B cell (primary cell): Measurements from ENCODE around the gene DHRS7B. TPM values are rescaled to one million over a fixed set of nuclear protein-coding genes. Genes with fewer than 3 reads are reported as not detected.

ENCODE experiments used
- ATAC-seq: fragments of 200-7000 bp; cut with Tn5 transposase; one replicate; pipeline ENCODE4 v1.10.0; 2021; ENCODE audit warnings: low read depth, mild to moderate bottlenecking, moderate number of reproducible peaks, moderate library complexity
- CTCF ChIA-PET: fragments of 350-600 bp; sonication (Branson Sonifier 250); formaldehyde crosslinking; loops from one replicate; lab custom pipeline; 2021; ENCODE audit warnings: antibody characterized with exemption, inconsistent platforms; lab: Charles Lee
- POLR2A ChIA-PET: fragments of 350-600 bp; sonication (Branson Sonifier 250); formaldehyde crosslinking; loops from one replicate; lab custom pipeline; 2021; ENCODE audit warnings: antibody characterized with exemption; lab: Charles Lee
- DNase-seq: peaks from one replicate; pipeline ENCODE4 v3.0.0; 2013
- H2AFZ ChIP-seq: 2 replicates; pipeline ENCODE4 v1.6.1; 2012; ENCODE audit warnings: mild to moderate bottlenecking, low read depth, low read length; ENCODE audit not compliant: insufficient read depth, poor library complexity, severe bottlenecking
- H3K27ac ChIP-seq, 2 donors: 1 replicate in 1 of 2; 2 replicates in 1 of 2; pipeline ENCODE4 v1.5.1; 2012 to 2013; ENCODE audit warnings: low read length in 2 of 2, mild to moderate bottlenecking in 2 of 2, moderate library complexity in 1 of 2
- H3K27me3 ChIP-seq, 4 experiments: fragments of 200-600 bp in 1 of 4; sonication (generic) in 1 of 4; replicated peaks in 1 of 4; 1 replicate in 2 of 4; 2 replicates in 2 of 4; pipeline versions ENCODE4 v1.6.1 to v1.7.0; 2013 to 2016; ENCODE audit warnings: low read length in 3 of 4, mild to moderate bottlenecking in 2 of 4, mixed read lengths in 1 of 4, moderate library complexity in 1 of 4; ENCODE audit not compliant: insufficient read depth in 4 of 4, control insufficient read depth in 3 of 4; ENCODE audit errors: control extremely low read depth in 1 of 4
- H3K36me3 ChIP-seq, 2 experiments: replicated peaks in 1 of 2; 1 replicate in 1 of 2; 2 replicates in 1 of 2; pipeline versions ENCODE4 v1.6.1 to v1.7.1; 2013; ENCODE audit warnings: low read length in 1 of 2; ENCODE audit not compliant: insufficient read depth in 2 of 2, control insufficient read depth in 1 of 2; ENCODE audit errors: control extremely low read depth in 1 of 2, extremely low read depth in 1 of 2
- H3K4me1 ChIP-seq, 2 donors: fragments of 200-600 bp in 1 of 2; sonication (generic) in 1 of 2; 1 replicate in 1 of 2; 2 replicates in 1 of 2; pipeline versions ENCODE4 v1.5.1 to v1.6.1; 2013 to 2017; ENCODE audit warnings: low read length in 2 of 2; ENCODE audit not compliant: control insufficient read depth in 2 of 2, insufficient read depth in 2 of 2
- H3K4me2 ChIP-seq: replicated peaks from 2 replicates; pipeline ENCODE3; 2012; ENCODE audit warnings: mild to moderate bottlenecking, low read depth, low read length; ENCODE audit not compliant: poor library complexity, severe bottlenecking
- H3K4me3 ChIP-seq, 5 experiments: fragments of 200-600 bp in 1 of 5; sonication (generic) in 1 of 5; 1 replicate in 3 of 5; 2 replicates in 2 of 5; pipeline versions ENCODE4 v1.5.1 to v1.7.0; 2011 to 2016; ENCODE audit warnings: low read length in 4 of 5, mild to moderate bottlenecking in 4 of 5, low read depth in 2 of 5, control low read depth in 1 of 5, moderate library complexity in 1 of 5; ENCODE audit not compliant: insufficient read depth in 1 of 5; ENCODE audit errors: control extremely low read depth in 1 of 5, extremely low read depth in 1 of 5
- H3K79me2 ChIP-seq: fragments of 200-600 bp; sonication (generic); one replicate; pipeline ENCODE4 v1.6.0; 2016; ENCODE audit warnings: low read length; ENCODE audit not compliant: control insufficient read depth, insufficient read depth
- H3K9ac ChIP-seq: fragments of 200-600 bp; sonication (generic); 2 replicates; pipeline ENCODE4 v1.6.1; 2017; ENCODE audit warnings: mild to moderate bottlenecking, low read length, moderate library complexity
- H3K9me3 ChIP-seq, 3 donors: one replicate each; pipeline versions ENCODE4 v1.6.1 to v1.7.1; 2013; ENCODE audit warnings: low read length in 2 of 3; ENCODE audit not compliant: control insufficient read depth in 2 of 3, insufficient read depth in 1 of 3; ENCODE audit errors: control extremely low read depth in 1 of 3
- H4K20me1 ChIP-seq: 2 replicates; pipeline ENCODE4 v1.6.0; 2012; ENCODE audit warnings: mild to moderate bottlenecking, low read length; ENCODE audit not compliant: insufficient read depth, control insufficient read depth, poor library complexity, severe bottlenecking
- H3K27ac Mint-ChIP-seq: one replicate; pipeline ENCODE4 v1.8.0; 2021; ENCODE audit warnings: mixed read lengths
- H3K27me3 Mint-ChIP-seq: one replicate; pipeline ENCODE4 v1.8.0; 2021; ENCODE audit warnings: mixed read lengths
- H3K4me1 Mint-ChIP-seq: one replicate; pipeline ENCODE4 v1.8.0; 2021; ENCODE audit warnings: mixed read lengths
- H3K4me3 Mint-ChIP-seq: one replicate; pipeline ENCODE4 v1.8.0; 2021; ENCODE audit warnings: mixed read lengths
- H3K9me3 Mint-ChIP-seq: one replicate; pipeline ENCODE4 v1.8.0; 2022; ENCODE audit warnings: mixed read lengths; ENCODE audit not compliant: insufficient read depth
- CTCF ChIP-seq: fragments of 200-600 bp; IDR thresholded peaks from one replicate; pipeline ENCODE4 v1.8.0; 2022; ENCODE audit warnings: antibody characterized with exemption, mild to moderate bottlenecking
- EZH2 ChIP-seq: IDR thresholded peaks from 2 replicates; pipeline ENCODE4 v1.6.1; 2012; ENCODE audit warnings: borderline replicate concordance, low read depth, mild to moderate bottlenecking, moderate library complexity, low read length; ENCODE audit not compliant: insufficient read depth, poor library complexity, severe bottlenecking
- WGBS: methylation state at CpG from one replicate; pipeline ENCODE4 v1.1.5; 2013; ENCODE audit warnings: missing lambda C conversion rate; ENCODE audit not compliant: insufficient coverage; 5-methylcytosine and 5-hydroxymethylcytosine counted together
- intact Hi-C: fragments of 100-400 bp; cut with micrococcal nuclease; formaldehyde crosslinking; loops from one replicate; pipeline ENCODE4 v1.10.0; 2022
- polyA plus RNA-seq: library from polyadenylated mRNA; depleted of rRNA; stranded (reverse); fragments of >200 nt; gene quantifications from 2 replicates; pipeline ENCODE4 v1.2.3, GENCODE V29; 2012
- total RNA-seq, 2 donors: library from RNA; stranded (reverse); fragments of 120-200 nt in 1 of 2; gene quantifications; 1 replicate in 1 of 2; 2 replicates in 1 of 2; pipeline versions ENCODE4 v1.2.3 to v1.2.4, GENCODE V29; 2013 to 2022

DHRS7B gene
- total and polyA plus RNA-seq, 2 donors (not counting 1 experiment from before 2014, with no cell fraction given), result 8.2 to 13.4 TPM

DNA sequence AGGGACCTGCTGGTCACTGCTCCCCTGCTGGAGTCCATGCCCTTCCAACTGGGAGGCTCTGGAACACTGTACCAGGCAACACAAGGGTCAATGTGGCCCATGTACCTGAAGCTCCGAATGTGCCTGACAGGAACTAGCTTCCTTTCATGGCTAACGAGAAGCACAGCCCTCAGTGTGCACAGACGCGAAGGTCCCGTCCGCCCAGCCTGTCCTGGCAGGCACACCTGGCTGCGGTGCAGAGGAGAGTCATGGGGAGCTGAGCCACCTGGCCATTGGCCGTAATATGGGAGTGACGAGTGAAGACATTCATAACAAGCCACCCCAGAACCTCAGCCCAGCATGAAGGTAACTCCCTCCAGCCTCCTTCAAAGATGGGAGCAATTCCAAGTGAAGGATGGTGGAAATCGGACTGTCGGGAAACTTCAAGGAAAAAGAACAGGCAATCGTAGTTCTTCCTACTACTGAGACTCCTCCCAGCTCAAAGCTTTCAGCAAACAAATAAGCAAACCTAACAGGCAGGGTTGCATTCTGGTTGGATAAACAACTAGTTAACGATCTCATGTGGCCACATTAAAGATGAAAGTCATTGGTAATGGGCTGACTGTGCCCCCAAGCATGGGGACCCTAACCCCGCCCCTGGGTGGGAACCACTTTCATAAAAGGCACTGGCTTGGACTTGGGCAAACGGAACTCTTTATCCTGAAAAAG is 74.0 kb downstream of the DHRS7B start:
- ChIA-PET POLR2A (no interaction called here), CTCF (interaction anchor here (1.4 kb wide), 1 partner anchor 81 kb away, joined by 3 read pairs; no protein-coding TSS in a partner anchor)
- Mint-ChIP-seq H3K27me3 (no peaks in the 10 kb centered on the region), H3K4me1 (peaks cover 39% of the 10 kb centered on the region), H3K4me3 (no peak overlapping the region), H3K9me3 (no peaks in the 10 kb centered on the region), H3K27ac (no peak overlapping the region)
- no peak for DNase-seq
- no peak overlapping the region for H2AFZ ChIP-seq
- TF ChIP-seq EZH2, result no peak
- peaks cover 65% of the 10 kb centered on the region for H3K79me2 ChIP-seq
- no peaks in the 10 kb centered on the region for H3K9me3 ChIP-seq
- no peak overlapping the region for H3K27ac ChIP-seq
- no peak for ATAC-seq
- no peak overlapping the region for H3K9ac ChIP-seq
- H4K20me1 ChIP-seq, result peaks cover 80% of the 10 kb centered on the region
- no peaks in the 10 kb centered on the region for H3K27me3 ChIP-seq
- H3K4me3 ChIP-seq, result no peak overlapping the region
- H3K4me1 ChIP-seq, result peaks cover 6 to 15% of the 10 kb centered on the region in 2 donors
- no peak overlapping the region for H3K4me2 ChIP-seq
- H3K36me3 ChIP-seq, result peaks cover 0 to 18% of the 10 kb centered on the region in 2 experiments
- intact Hi-C loops, result no loop called here
- WGBS, result 98% methylated on average over 13 of the region's 15 CpGs

DNA sequence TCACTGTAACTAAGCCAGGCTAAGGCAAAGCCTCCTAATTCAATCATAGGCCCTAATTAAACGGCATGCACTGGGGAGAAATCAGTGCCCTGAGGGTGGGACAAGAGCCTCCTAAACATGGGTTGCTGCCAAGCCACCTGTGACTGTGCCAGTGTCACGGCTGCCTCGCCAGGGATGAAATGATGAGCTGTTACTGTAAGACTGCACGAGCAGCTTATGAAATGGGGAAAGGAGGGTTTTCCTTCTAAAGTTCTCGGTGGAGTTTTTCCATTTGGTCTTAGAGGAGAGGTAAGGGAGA is 74.5 kb downstream of the DHRS7B start:
- Histone ChIP-seq H3K9ac (no peak overlapping the region), H2AFZ (no peak overlapping the region), H3K4me2 (no peak overlapping the region), H3K4me3 (no peak overlapping the region), H3K9me3 (no peaks in the 10 kb centered on the region), H3K27me3 (no peaks in the 10 kb centered on the region), H3K36me3 (peaks cover 0 to 18% of the 10 kb centered on the region in 2 experiments), H4K20me1 (peaks cover 85% of the 10 kb centered on the region), H3K4me1 (peaks cover 6 to 15% of the 10 kb centered on the region in 2 donors), H3K79me2 (peaks cover 71% of the 10 kb centered on the region), H3K27ac (no peak overlapping the region)
- intact Hi-C loops, result no loop called here
- Mint-ChIP-seq H3K4me3 (no peak overlapping the region), H3K27me3 (no peaks in the 10 kb centered on the region), H3K9me3 (no peaks in the 10 kb centered on the region), H3K27ac (no peak overlapping the region), H3K4me1 (peaks cover 40% of the 10 kb centered on the region)
- POLR2A ChIA-PET, result no interaction called here
- ATAC-seq (no peak), DNase-seq (no peak)
- 90% methylated on average over 5 of the region's 5 CpGs for WGBS
- CTCF ChIA-PET, result interaction anchor here (1.4 kb wide), 1 partner anchor 82 kb away, joined by 3 read pairs; no protein-coding TSS in a partner anchor
- TF ChIP-seq CTCF (no peak), EZH2 (no peak)
